ENCODE measurements around the gene CYS1.
"Not testable (repeated sequence)": the region's sequence is repeated elsewhere in the genome, so short reads cannot be mapped to it uniquely, and the experiment has no call there.

The CYS1 gene

GRCh38 chr2:10046931-10047330, 33.3 kb downstream of the CYS1 start:
- DNase-seq (ENCODE audit: low read depth): no peak

- no peak for DNase-seq (ENCODE audit: low read depth)
These were observed 34.5 kb downstream of the CYS1 start for GRCh38 chr2:10045561-10046355.

GRCh38 chr2:10043906-10044601, 36.2 kb downstream of the CYS1 start:
- peak; percentile 93 for DNase-seq (ENCODE audit: low read depth)

- DNase-seq (ENCODE audit: low read depth): peak; percentile 91
These were observed 36.8 kb downstream of the CYS1 start, which contains the start of gene KLF11 for GRCh38 chr2:10043256-10043905. Gene KLF11, plus strand, starts transcription at chr2:10043550. Its CDS starts 167 bp downstream, at chr2:10043717.

GRCh38 chr2:10042301-10043161, 37.7 kb downstream of the CYS1 start:
- DNase-seq (ENCODE audit: low read depth): peak; percentile 88

GRCh38 chr2:10041711-10042110, 38.5 kb downstream of the CYS1 start:
- DNase-seq (ENCODE audit: low read depth): no peak

- DNase-seq (ENCODE audit: low read depth): peak; percentile 19
These were observed 40.4 kb downstream of the CYS1 start for GRCh38 chr2:10039658-10040410.

- DNase-seq (ENCODE audit: low read depth): peak; percentile 20
These were observed 41.5 kb downstream of the CYS1 start for GRCh38 chr2:10038716-10039115.

- no peak for DNase-seq (ENCODE audit: low read depth)
These were observed 42.1 kb downstream of the CYS1 start for GRCh38 chr2:10038123-10038522.

- peak; percentile 66 for DNase-seq (ENCODE audit: low read depth)
These were observed 43.9 kb downstream of the CYS1 start for GRCh38 chr2:10036095-10036884.

GRCh38 chr2:10035633-10036032, 44.6 kb downstream of the CYS1 start:
- DNase-seq (ENCODE audit: low read depth): no peak

GRCh38 chr2:10035053-10035422, 45.2 kb downstream of the CYS1 start:
- no peak for DNase-seq (ENCODE audit: low read depth)

- DNase-seq (ENCODE audit: low read depth): no peak
These were observed 45.7 kb downstream of the CYS1 start for GRCh38 chr2:10034333-10035052.

- no peak for DNase-seq (ENCODE audit: low read depth)
These were observed 46.8 kb downstream of the CYS1 start for GRCh38 chr2:10033251-10034006.

GRCh38 chr2:10032746-10033105, 47.5 kb downstream of the CYS1 start:
- DNase-seq (ENCODE audit: low read depth): no peak

- no peak for DNase-seq (ENCODE audit: low read depth)
These were observed 48.1 kb downstream of the CYS1 start for GRCh38 chr2:10031886-10032745.

GRCh38 chr2:10030798-10031197, 49.4 kb downstream of the CYS1 start:
- DNase-seq (ENCODE audit: low read depth): not testable (repeated sequence)

GRCh38 chr2:10030311-10030736, 49.9 kb downstream of the CYS1 start:
- no peak for DNase-seq (ENCODE audit: low read depth)
